HG02970 (cell line): ENCODE data around the gene GK2.

Experiments used
- ATAC-seq: cut with Tn5 transposase; IDR thresholded peaks from one replicate; pipeline ENCODE4 v1.9.1; 2021; ENCODE audit warnings: mild to moderate bottlenecking, moderate library complexity, moderate number of reproducible peaks; ENCODE audit not compliant: unreplicated experiment, low FRiP score

GK2 gene

GRCh38 chr4:79390890-79391289 lies 17.1 kb downstream of the GK2 start:
- ATAC-seq, result no peak

GRCh38 chr4:79385641-79386040 lies 22.4 kb downstream of the GK2 start:
- no peak for ATAC-seq

GRCh38 chr4:79381161-79381560 lies 26.9 kb downstream of the GK2 start:
- ATAC-seq, result no peak

- ATAC-seq, result no peak
These were observed 38.0 kb downstream of the GK2 start for GRCh38 chr4:79370026-79370425.

GRCh38 chr4:79367096-79367495 lies 40.9 kb downstream of the GK2 start:
- no peak for ATAC-seq

GRCh38 chr4:79366422-79366821 lies 41.6 kb downstream of the GK2 start:
- no peak for ATAC-seq

GRCh38 chr4:79364061-79364460 lies 44.0 kb downstream of the GK2 start:
- ATAC-seq, result no peak

- ATAC-seq, result no peak
These were observed 45.4 kb downstream of the GK2 start for GRCh38 chr4:79362626-79363025.

- ATAC-seq, result no peak
These were observed 48.0 kb downstream of the GK2 start for GRCh38 chr4:79360006-79360405.

GRCh38 chr4:79358438-79358837 lies 49.6 kb downstream of the GK2 start:
- ATAC-seq, result no peak

- no peak for ATAC-seq
These were observed 50.7 kb downstream of the GK2 start for GRCh38 chr4:79357365-79357764.
